Esophagus muscularis mucosa (tissue), 4 donors: ENCODE data around the gene NT5M. TPM values are rescaled to one million over a fixed set of nuclear protein-coding genes. Genes with fewer than 3 reads are reported as not detected.
"Not testable (repeated sequence)": the region's sequence is repeated elsewhere in the genome, so short reads cannot be mapped to it uniquely, and the experiment has no call there.

Source experiments
- DNase-seq: peaks from one replicate; pipeline ENCODE4 v3.0.0-alpha.2; 2017; ENCODE audit errors: extremely low spot score
- H3K27ac ChIP-seq, 4 donors: fragments of 200-600 bp; sonication (generic); replicated peaks in 1 of 4; 1 replicate in 3 of 4; 2 replicates in 1 of 4; pipeline ENCODE4 v1.5.1; 2016 to 2019; ENCODE audit warnings: mild to moderate bottlenecking in 1 of 4
- H3K27me3 ChIP-seq, 4 donors: fragments of 200-600 bp; sonication (generic); one replicate each; pipeline versions ENCODE4 v1.5.1 to v1.6.0; 2016 to 2019
- H3K36me3 ChIP-seq, 4 donors: fragments of 200-600 bp; sonication (generic); one replicate each; pipeline ENCODE4 v1.5.1; 2016 to 2019
- H3K4me1 ChIP-seq, 4 donors: fragments of 200-600 bp; sonication (generic); one replicate each; pipeline ENCODE4 v1.5.1; 2016 to 2019
- H3K4me3 ChIP-seq, 4 donors: fragments of 200-600 bp; sonication (generic); 1 replicate in 2 of 4; 2 replicates in 2 of 4; pipeline ENCODE4 v1.5.1; 2016 to 2019; ENCODE audit warnings: mild to moderate bottlenecking in 4 of 4, moderate library complexity in 1 of 4
- H3K9me3 ChIP-seq, 4 donors: fragments of 200-600 bp; sonication (generic); 1 replicate in 3 of 4; 2 replicates in 1 of 4; pipeline ENCODE4 v1.5.1; 2016 to 2019
- EP300 ChIP-seq: sonication (generic); formaldehyde crosslinking; IDR thresholded peaks from one replicate; pipeline ENCODE4 v1.6.1; 2017; ENCODE audit warnings: antibody characterized with exemption
- POLR2A ChIP-seq: fragments of 450-650 bp; IDR thresholded peaks from one replicate; pipeline ENCODE4 v1.6.1; 2017; ENCODE audit warnings: antibody characterized with exemption, moderate library complexity, mild to moderate bottlenecking, low read depth
- POLR2AphosphoS5 ChIP-seq, 2 donors: sonication (generic); formaldehyde crosslinking; IDR thresholded peaks; one replicate each; pipeline ENCODE4 v1.6.1; 2017; ENCODE audit warnings: antibody characterized with exemption in 2 of 2
- WGBS: methylation state at CpG from one replicate; pipeline ENCODE4 v1.1.5; 2018; 5-methylcytosine and 5-hydroxymethylcytosine counted together
- intact Hi-C: fragments of 100-400 bp; cut with DNase I; formaldehyde crosslinking; loops from one replicate; pipeline ENCODE4 v1.15.1; 2023
- total RNA-seq, 4 donors: library from RNA; depleted of rRNA; stranded (reverse); fragments of >200 nt; gene quantifications; one replicate each; pipeline versions ENCODE4 v1.1.0 to v1.2.1, GENCODE V29; 2016
- TF ChIP-seq, protein P1 (sequence below), 3 experiments: fragments of 200-600 bp in 2 of 3; fragments of 450-650 bp in 1 of 3; sonication (generic) in 2 of 3; IDR thresholded peaks; one replicate each; pipeline ENCODE4 v1.5.1; 2017 to 2019; ENCODE audit warnings: antibody characterized with exemption in 3 of 3, mild to moderate bottlenecking in 2 of 3, moderate library complexity in 1 of 3

NT5M gene
- total RNA-seq, 4 donors from 2014 or later: 4.3 to 11.5 (median 7.0) TPM

DNA sequence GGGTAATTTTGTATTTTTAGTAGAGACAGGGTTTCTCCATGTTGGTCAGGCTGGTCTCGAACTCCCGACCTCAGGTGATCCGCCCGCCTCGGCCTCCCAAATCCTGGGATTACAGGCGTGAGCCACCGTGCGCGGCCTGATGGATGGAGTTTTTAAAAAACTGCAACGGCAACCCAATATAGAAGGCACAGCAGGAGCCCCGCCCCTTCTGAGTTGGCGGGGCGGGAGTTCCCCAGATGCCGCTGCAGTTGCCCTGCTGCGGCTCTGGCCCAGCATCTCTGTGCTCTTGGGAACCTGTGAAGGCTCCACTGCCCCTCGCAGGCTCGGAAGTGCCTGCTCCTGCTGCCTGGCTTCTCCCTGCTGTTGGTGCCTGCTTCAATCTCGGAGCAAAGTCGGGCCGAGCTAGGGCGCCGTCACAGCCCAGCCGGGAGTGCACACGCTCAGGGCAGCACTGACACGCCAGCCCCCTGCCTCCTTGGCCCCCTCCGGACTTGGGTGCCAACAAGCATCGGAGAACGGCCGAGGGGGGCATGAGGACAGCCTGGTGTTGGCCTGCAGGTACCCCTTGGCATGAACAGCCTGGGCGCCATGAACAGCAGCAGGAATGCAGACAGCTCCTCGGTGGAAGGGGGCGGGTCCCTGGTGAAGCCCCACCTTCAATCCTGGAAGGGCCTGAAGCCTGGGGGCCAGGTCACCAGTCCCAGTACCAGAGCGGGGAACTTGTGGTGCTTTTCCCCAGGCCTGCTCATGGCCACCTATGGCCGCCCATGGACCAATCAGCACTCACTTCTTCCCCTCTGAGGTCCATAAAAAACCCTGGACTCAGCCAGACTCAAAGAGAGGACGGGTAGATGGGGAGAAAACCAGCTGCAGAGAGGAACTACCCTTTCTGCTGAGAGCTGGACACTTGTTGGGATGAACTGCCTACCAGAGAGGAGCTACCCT, 2.3 kb upstream of the NT5M start:
- DNase-seq: no peak
- Histone ChIP-seq H3K9me3 (no peaks in the 10 kb centered on the region), H3K27me3 (no peaks in the 10 kb centered on the region), H3K4me3 (peak overlapping the region; percentile 41 to 55 (median 50)), H3K36me3 (no peaks in the 10 kb centered on the region), H3K4me1 (peaks cover 21 to 43% (median 32%) of the 10 kb centered on the region in 4 donors), H3K27ac (peak overlapping the region; percentile 69 to 70 (median 69))
- intact Hi-C loops: loop anchor here (10.0 kb wide), 1 partner anchor 156 kb away; no protein-coding TSS in a partner anchor
- no peak for TF ChIP-seq EP300
- TF ChIP-seq POLR2AphosphoS5 (IDR thresholded peaks at IDR 0.05): peak in 1 of 2 donors; percentile 15
- 21% methylated on average over 28 of the region's 35 CpGs for WGBS

DNA sequence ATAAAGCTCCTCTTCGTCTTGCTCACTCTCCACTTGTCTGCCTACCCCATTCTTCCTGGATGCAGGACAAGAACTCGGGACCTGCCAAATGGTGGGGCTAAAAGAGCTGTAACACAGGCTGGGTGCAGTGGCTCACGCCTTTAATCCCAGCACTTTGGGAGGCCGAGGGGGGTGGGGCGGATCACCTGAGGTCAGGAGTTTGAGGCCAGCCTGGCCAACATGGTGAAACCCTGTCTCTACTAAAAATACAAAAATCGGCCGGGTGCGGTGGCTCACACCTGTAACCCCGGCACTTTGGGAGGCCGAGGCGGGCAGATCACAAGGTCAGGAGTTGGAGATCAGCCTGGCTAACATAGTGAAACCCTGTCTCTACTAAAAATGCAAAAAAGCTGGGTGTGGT, 1.5 kb upstream of the NT5M start:
- Histone ChIP-seq H3K4me1 (peaks cover 21 to 43% (median 32%) of the 10 kb centered on the region in 4 donors), H3K27ac (peak overlapping the region; percentile 69 to 70 (median 69))
- not testable (repeated sequence) for H3K27me3 ChIP-seq, H3K4me3 ChIP-seq, H3K9me3 ChIP-seq, H3K36me3 ChIP-seq, DNase-seq
- WGBS: 94% methylated on average over 10 of the region's 11 CpGs
- intact Hi-C loops: loop anchor here (2.0 to 10.0 kb wide), 2 partner anchors 21 to 157 kb away; partner anchors contain the start of gene COPS3

DNA sequence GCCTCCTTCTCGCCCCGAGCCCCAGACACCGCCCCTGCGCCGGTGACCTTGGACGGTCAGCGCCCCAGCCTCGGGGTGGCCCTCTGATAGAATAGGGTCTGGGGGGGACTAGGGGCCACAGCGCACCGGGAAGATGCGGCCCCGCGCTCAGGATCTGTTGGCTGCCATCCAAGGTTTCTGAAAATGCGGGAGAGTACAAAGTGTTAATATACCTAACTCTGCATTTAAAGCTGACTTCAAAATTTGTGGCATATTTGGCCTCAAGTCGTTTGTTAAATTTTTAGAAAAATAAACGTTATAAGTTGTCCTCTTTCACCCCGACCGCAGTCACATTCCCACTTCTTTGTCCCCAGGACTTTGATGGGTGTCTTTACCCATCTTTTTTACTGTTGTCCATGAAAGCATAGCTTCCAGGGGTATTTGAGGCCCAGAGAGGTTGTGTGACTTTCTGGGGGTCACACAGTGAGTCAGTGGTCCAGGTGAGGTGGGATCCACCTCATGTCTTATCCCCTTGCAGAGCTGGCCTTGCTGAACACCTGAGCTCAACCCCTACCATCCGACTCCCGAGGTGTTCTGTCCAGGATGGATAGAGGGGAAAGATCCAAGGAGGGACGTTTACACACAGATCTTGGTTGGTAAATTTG, 796 bp downstream of the NT5M start:
- TF ChIP-seq POLR2AphosphoS5 (IDR thresholded peaks at IDR 0.05) (no peak), POLR2A (no peak), EP300 (no peak)
- TF ChIP-seq, protein P1, sequence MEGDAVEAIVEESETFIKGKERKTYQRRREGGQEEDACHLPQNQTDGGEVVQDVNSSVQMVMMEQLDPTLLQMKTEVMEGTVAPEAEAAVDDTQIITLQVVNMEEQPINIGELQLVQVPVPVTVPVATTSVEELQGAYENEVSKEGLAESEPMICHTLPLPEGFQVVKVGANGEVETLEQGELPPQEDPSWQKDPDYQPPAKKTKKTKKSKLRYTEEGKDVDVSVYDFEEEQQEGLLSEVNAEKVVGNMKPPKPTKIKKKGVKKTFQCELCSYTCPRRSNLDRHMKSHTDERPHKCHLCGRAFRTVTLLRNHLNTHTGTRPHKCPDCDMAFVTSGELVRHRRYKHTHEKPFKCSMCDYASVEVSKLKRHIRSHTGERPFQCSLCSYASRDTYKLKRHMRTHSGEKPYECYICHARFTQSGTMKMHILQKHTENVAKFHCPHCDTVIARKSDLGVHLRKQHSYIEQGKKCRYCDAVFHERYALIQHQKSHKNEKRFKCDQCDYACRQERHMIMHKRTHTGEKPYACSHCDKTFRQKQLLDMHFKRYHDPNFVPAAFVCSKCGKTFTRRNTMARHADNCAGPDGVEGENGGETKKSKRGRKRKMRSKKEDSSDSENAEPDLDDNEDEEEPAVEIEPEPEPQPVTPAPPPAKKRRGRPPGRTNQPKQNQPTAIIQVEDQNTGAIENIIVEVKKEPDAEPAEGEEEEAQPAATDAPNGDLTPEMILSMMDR (IDR thresholded peaks at IDR 0.05): no peak
- DNase-seq: no peak
- peak overlapping the region; percentile 67 to 78 (median 70) for H3K4me3 ChIP-seq
- peaks cover 0 to 8% (median 3%) of the 10 kb centered on the region in 4 donors for H3K36me3 ChIP-seq
- intact Hi-C loops: loop anchor here (2.0 to 10.0 kb wide), 2 partner anchors 23 to 159 kb away; partner anchors contain the start of gene COPS3
- WGBS: 25% methylated on average over 16 of the region's 21 CpGs
- no peaks in the 10 kb centered on the region for H3K9me3 ChIP-seq
- H3K27ac ChIP-seq: peak overlapping the region; percentile 72 to 85 (median 77)
- peaks cover 21 to 43% (median 32%) of the 10 kb centered on the region in 4 donors for H3K4me1 ChIP-seq
- no peaks in the 10 kb centered on the region for H3K27me3 ChIP-seq

DNA sequence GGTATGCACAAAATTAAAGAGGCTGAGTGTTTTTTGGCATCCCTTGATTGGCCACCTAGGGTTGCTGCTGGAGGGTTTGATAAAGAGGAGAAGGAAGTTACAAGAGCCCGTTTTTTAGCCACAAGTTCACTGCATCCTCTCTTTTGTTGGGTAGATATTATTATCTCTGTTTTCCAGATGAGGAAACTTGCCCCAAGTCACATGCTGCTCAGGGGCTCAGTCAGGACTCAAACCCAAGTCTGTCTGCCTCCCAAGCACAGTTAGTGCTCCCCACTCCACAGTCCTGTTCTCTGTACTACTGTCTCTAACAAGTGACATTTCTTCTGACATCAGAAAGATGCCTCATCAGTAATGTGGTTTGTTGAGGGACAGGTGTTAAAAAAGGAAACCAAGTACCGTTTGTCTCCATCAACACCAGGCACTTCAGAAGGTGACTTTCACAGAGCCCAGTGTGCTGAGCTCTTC, 1.4 kb downstream of the NT5M start:
- intact Hi-C loops: loop anchor here (10.0 kb wide), 1 partner anchor 160 kb away; no protein-coding TSS in a partner anchor
- WGBS: 48% methylated on average over 1 of the region's 2 CpGs
- no peaks in the 10 kb centered on the region for H3K27me3 ChIP-seq
- TF ChIP-seq POLR2AphosphoS5 (IDR thresholded peaks at IDR 0.05) (no peak), EP300 (no peak), POLR2A (no peak)
- peaks cover 0 to 13% (median 3%) of the 10 kb centered on the region in 4 donors for H3K36me3 ChIP-seq
- H3K4me3 ChIP-seq: no peak overlapping the region
- H3K4me1 ChIP-seq: peaks cover 21 to 43% (median 32%) of the 10 kb centered on the region in 4 donors
- H3K9me3 ChIP-seq: no peaks in the 10 kb centered on the region
- H3K27ac ChIP-seq: peak overlapping the region in 1 of 4 donors; percentile 72
- DNase-seq: no peak

DNA sequence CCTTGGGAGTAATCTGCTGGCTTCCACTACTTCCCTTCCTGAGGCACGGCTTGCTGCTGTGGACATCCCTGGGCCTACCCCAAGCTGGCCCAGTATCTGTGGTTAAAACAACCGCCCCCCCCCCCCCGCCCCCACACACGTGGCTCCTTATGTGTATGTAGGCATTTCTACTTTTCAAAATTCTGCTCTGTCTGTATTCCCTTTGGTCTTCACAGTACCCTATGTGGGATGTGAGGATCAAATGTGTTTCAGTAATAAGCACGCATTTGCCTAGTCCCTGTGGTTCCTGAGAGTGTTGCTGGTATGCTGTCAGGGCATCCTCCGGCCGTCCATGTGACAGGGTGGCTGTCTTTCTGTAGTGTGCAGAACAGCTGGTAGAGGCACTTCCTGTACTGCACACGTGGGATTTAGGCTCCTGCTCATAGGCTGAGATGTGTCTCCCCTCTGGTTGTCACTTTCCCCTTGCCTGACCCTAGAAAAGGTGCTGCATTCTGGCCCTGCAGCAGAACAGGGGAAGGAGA, 2.2 kb downstream of the NT5M start:
- Histone ChIP-seq H3K27me3 (no peaks in the 10 kb centered on the region), H3K27ac (no peak overlapping the region), H3K4me1 (peaks cover 20 to 41% (median 30%) of the 10 kb centered on the region in 4 donors), H3K36me3 (peaks cover 0 to 19% (median 3%) of the 10 kb centered on the region in 4 donors), H3K9me3 (no peaks in the 10 kb centered on the region), H3K4me3 (no peak overlapping the region)
- 50% methylated on average over 8 of the region's 8 CpGs for WGBS
- intact Hi-C loops: loop anchor here (10.0 kb wide), 1 partner anchor 161 kb away; no protein-coding TSS in a partner anchor
- DNase-seq: no peak
- TF ChIP-seq POLR2A: no peak
- TF ChIP-seq EP300: no peak
- TF ChIP-seq POLR2AphosphoS5 (IDR thresholded peaks at IDR 0.05): no peak
- TF ChIP-seq, protein P1 (IDR thresholded peaks at IDR 0.05): no peak
